GM12878 (cell line): ENCODE measurements around the gene ZNF304. TPM values are rescaled to one million over a fixed set of nuclear protein-coding genes. Genes with fewer than 3 reads are reported as not detected.

ENCODE experiments used
- ATAC-seq: fragments of 200-7000 bp; cut with Tn5 transposase; 3 replicates; pipeline ENCODE4 v1.9.1; 2020; ENCODE audit warnings: mild to moderate bottlenecking, moderate library complexity
- BruUV-seq: library from RNA; stranded (reverse); fragments of 400-500 nt; replicated peaks from 2 replicates; lab custom pipeline; 2021; lab: Mats Ljungman, UMichigan
- CTCF ChIA-PET: fragments of 300-600 bp; sonication (Branson Sonifier 250); formaldehyde crosslinking; extraction: SDS; loops from one replicate; lab custom pipeline; 2021; ENCODE audit warnings: inconsistent platforms; lab: Yijun Ruan, JAX
- POLR2A ChIA-PET: fragments of 350-600 bp; formaldehyde crosslinking; extraction: SDS; loops from one replicate; lab custom pipeline; 2021; ENCODE audit warnings: inconsistent platforms; lab: Charles Lee
- RAD21 ChIA-PET: fragments of 300-600 bp; sonication (Branson Sonifier 250); formaldehyde crosslinking; loops from one replicate; lab custom pipeline; 2023; ENCODE audit warnings: antibody characterized with exemption; ENCODE audit not compliant: unreplicated experiment; lab: Charles Lee
- SMC1A ChIA-PET: fragments of 300-600 bp; sonication (Branson Sonifier 250); formaldehyde crosslinking; loops from one replicate; lab custom pipeline; 2023; ENCODE audit not compliant: unreplicated experiment, uncharacterized antibody; lab: Charles Lee
- DNase-seq: peaks from one replicate; pipeline ENCODE4 v3.0.0-alpha.2; 2011; ENCODE audit warnings: low read depth, low spot score
- FAIRE-seq: peaks from 3 replicates; lab custom pipeline; 2011; peaks lifted over from hg19 to GRCh38; lab: Jason Lieb, UNC
- H2AFZ ChIP-seq: 2 replicates; pipeline ENCODE4 v1.6.0; 2011; ENCODE audit warnings: low read depth, low read length, control low read depth; ENCODE audit not compliant: control insufficient read depth
- H3K27ac ChIP-seq: 2 replicates; pipeline ENCODE4 v1.5.1; 2011; ENCODE audit warnings: control low read depth; ENCODE audit not compliant: control insufficient read depth, insufficient read depth
- H3K27me3 ChIP-seq, 2 experiments: replicated peaks in 1 of 2; 2 replicates each; pipeline versions ENCODE4 v1.6.0 to v1.6.1; 2011; ENCODE audit warnings: low read length in 1 of 2; ENCODE audit not compliant: control insufficient read depth in 2 of 2, insufficient read depth in 2 of 2
- H3K36me3 ChIP-seq, 2 experiments: 2 replicates each; pipeline ENCODE4 v1.5.1; 2011; ENCODE audit warnings: low read length in 1 of 2; ENCODE audit not compliant: control insufficient read depth in 2 of 2, insufficient read depth in 2 of 2
- H3K4me1 ChIP-seq: 2 replicates; pipeline ENCODE4 v1.6.1; 2011; ENCODE audit warnings: mild to moderate bottlenecking, low read length, moderate library complexity, mixed read lengths; ENCODE audit not compliant: control insufficient read depth, insufficient read depth
- H3K4me2 ChIP-seq: 2 replicates; pipeline ENCODE4 v1.6.0; 2011; ENCODE audit warnings: control low read depth; ENCODE audit not compliant: control insufficient read depth, insufficient read depth
- H3K4me3 ChIP-seq: fragments of 200-600 bp; sonication (generic); 2 replicates; pipeline ENCODE4 v1.5.1; 2016
- H3K79me2 ChIP-seq: 2 replicates; pipeline ENCODE4 v1.6.0; 2011; ENCODE audit warnings: low read length; ENCODE audit not compliant: control insufficient read depth, insufficient read depth
- H3K9ac ChIP-seq: 2 replicates; pipeline ENCODE4 v1.8.0; 2011; ENCODE audit warnings: low read length, control low read depth, mixed read lengths; ENCODE audit not compliant: control insufficient read depth, insufficient read depth
- H3K9me3 ChIP-seq: replicated peaks from 3 replicates; pipeline ENCODE4 v1.5.1; 2011; ENCODE audit warnings: mild to moderate bottlenecking, low read length; ENCODE audit not compliant: control insufficient read depth, insufficient read depth
- H4K20me1 ChIP-seq: 2 replicates; pipeline ENCODE4 v1.6.0; 2011; ENCODE audit not compliant: control insufficient read depth, insufficient read depth
- NFIC ChIP-seq: IDR thresholded peaks from 2 replicates; pipeline ENCODE4 v1.6.1; 2012; ENCODE audit warnings: low read depth, mild to moderate bottlenecking, inconsistent platforms, low read length, moderate library complexity
- NRF1 ChIP-seq: conservative IDR thresholded peaks from 2 replicates; pipeline ENCODE4 v1.6.1; 2011; ENCODE audit warnings: mild to moderate bottlenecking, low read depth, low read length, improper control_type of control experiment
- SMAD1 ChIP-seq: fragments of 450-650 bp; IDR thresholded peaks from 2 replicates; pipeline ENCODE4 v1.6.1; 2018; ENCODE audit warnings: mild to moderate bottlenecking, low read depth; ENCODE audit not compliant: partially characterized antibody
- TBL1XR1 ChIP-seq: IDR thresholded peaks from 2 replicates; pipeline ENCODE4 v1.6.1; 2012; ENCODE audit warnings: low read depth, low read length, improper control_type of control experiment
- YY1 ChIP-seq: IDR thresholded peaks from 2 replicates; pipeline ENCODE4 v1.6.1; 2011; ENCODE audit warnings: low read depth, mild to moderate bottlenecking, low read length
- ZNF384 ChIP-seq: IDR thresholded peaks from 2 replicates; pipeline ENCODE4 v1.6.1; 2012; ENCODE audit warnings: low read depth, mild to moderate bottlenecking, low read length, improper control_type of control experiment, borderline replicate concordance
- WGBS: methylation state at CpG from one replicate; pipeline ENCODE4 v1.1.6; 2016; ENCODE audit warnings: low lambda C conversion rate; ENCODE audit not compliant: insufficient replicate concordance, insufficient coverage; ENCODE audit errors: missing lambda C conversion rate; 5-methylcytosine and 5-hydroxymethylcytosine counted together
- in situ Hi-C: fragments of 300-500 bp; cut with MboI; formaldehyde crosslinking; loops from 9 replicates; pipeline ENCODE4 v1.14.3; 2018; ENCODE audit warnings: mixed read lengths
- intact Hi-C: fragments of 100-400 bp; cut with micrococcal nuclease; formaldehyde crosslinking; loops from one replicate; pipeline ENCODE4 v1.14.2; 2022; ENCODE audit not compliant: unreplicated experiment
- polyA plus RNA-seq, 11 experiments: library from polyadenylated mRNA; depleted of rRNA in 4 of 11; unstranded in 6 of 11; stranded (reverse) in 5 of 11; fragments of >200 nt; fragmentation: Nextera tagmentation in 4 of 11; fragmentation: Illumina TruSeq in 1 of 11; extraction: Ambion mirVana in 4 of 11; extraction: Trizol in 1 of 11; gene quantifications; 1 replicate in 1 of 11; 2 replicates in 10 of 11; pipeline versions ENCODE4 v1.2.1 to v1.2.3, GENCODE V29; 2011 to 2016; ENCODE audit warnings: inconsistent platforms in 2 of 11, missing spikeins in 2 of 11, low read depth in 1 of 11
- total RNA-seq, 4 experiments: library from RNA; depleted of rRNA in 3 of 4; stranded (reverse); fragments of >200 nt in 3 of 4; fragmentation: Illumina TruSeq in 1 of 4; extraction: Trizol in 1 of 4; gene quantifications; 2 replicates each; pipeline versions ENCODE4 v1.2.1 to v1.2.3, GENCODE V29; 2013 to 2021
- TF ChIP-seq, protein P1 (sequence below): fragments of 450-650 bp; IDR thresholded peaks from 2 replicates; pipeline ENCODE4 v1.6.1; 2017; ENCODE audit warnings: antibody characterized with exemption, mild to moderate bottlenecking, moderate library complexity
- TF ChIP-seq, protein P2 (sequence below): fragments of 450-650 bp; conservative IDR thresholded peaks from 2 replicates; pipeline ENCODE4 v1.6.1; 2017; ENCODE audit warnings: mild to moderate bottlenecking, moderate library complexity

Gene ZNF304
- total and polyA plus RNA-seq, 10 of the 15 experiments (the other 5 are each of a cell fraction or from before 2014, with no cell fraction given): 1.1 to 11.6 (median 6.9) TPM

DNA sequence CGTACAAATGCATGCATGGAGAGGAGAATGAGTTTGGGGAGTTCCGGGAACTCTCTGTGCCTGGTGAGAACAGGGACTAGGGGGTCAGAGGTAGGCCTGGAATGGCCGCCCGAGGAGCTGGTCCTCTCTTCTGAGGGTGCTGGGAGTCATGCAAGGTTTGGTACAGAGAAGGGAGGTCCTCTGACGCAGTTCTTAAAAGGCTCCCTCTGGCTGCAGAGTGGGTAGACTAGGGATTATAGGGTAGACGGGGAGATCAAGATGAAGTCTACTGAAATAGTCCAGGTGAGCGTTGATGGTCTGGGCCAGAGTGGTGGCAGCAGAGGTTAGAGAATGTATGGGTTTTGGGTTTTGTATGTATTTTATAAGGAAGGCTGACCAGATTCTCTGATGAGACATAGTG is 796 bp downstream of the ZNF304 start:
- Histone ChIP-seq H3K4me2 (peak overlapping the region; percentile 93), H3K27ac (peak overlapping the region; percentile 57), H4K20me1 (no peaks in the 10 kb centered on the region), H3K9me3 (peaks cover 7% of the 10 kb centered on the region; the same call in 1 of the 3 replicates), H3K79me2 (peaks cover 21% of the 10 kb centered on the region), H3K36me3 (peaks cover 7 to 25% of the 10 kb centered on the region in 2 experiments)
- SMC1A ChIA-PET: interaction anchor here (0.7 kb wide), 1 partner anchor 65 kb away, joined by 3 read pairs; no protein-coding TSS in a partner anchor
- intact Hi-C loops: no loop called here
- in situ Hi-C loops: no loop called here
- DNase-seq: no peak
- POLR2A ChIA-PET: interaction anchor here (0.5 kb wide), 1 partner anchor 21 kb away, joined by 3 read pairs; no protein-coding TSS in a partner anchor
- ATAC-seq: peak; percentile 14
- TF ChIP-seq YY1 (peak; percentile 24; the same call in 1 of the 2 replicates), NRF1 (no peak)
- TF ChIP-seq, all 136 proteins: peak for 1
- ChIA-PET RAD21 (no interaction called here), CTCF (interaction anchor here (2.2 kb wide), 1 partner anchor 11 kb away, joined by 6 read pairs; the partner anchor contains the start of genes TRAPPC2B and ZNF547)
- Histone ChIP-seq H3K4me3 (peak overlapping the region; percentile 83), H3K27me3 (no peaks in the 10 kb centered on the region), H3K9ac (peak overlapping the region; percentile 78), H2AFZ (no peak overlapping the region; the same call in 1 of the 2 replicates), H3K4me1 (no peaks in the 10 kb centered on the region)
- no peak for FAIRE-seq
- WGBS: 16% methylated on average over 7 of the region's 7 CpGs
- BruUV-seq: no TSS peak

DNA sequence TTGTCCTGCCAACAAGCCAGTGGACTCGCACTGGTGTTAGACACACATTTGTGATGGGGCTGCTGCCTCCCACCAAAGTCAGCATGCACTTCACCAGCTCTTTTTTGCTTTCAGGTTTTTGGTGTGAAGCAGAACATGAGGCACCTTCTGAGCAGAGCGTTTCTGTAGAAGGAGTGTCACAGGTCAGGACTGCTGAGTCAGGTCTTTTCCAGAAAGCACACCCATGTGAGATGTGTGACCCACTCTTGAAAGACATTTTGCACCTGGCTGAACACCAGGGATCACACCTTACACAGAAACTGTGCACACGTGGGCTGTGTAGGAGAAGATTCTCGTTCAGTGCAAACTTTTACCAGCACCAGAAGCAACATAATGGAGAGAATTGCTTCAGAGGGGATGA is 4.8 kb downstream of the ZNF304 start:
- intact Hi-C loops: no loop called here
- Histone ChIP-seq H3K27ac (no peak overlapping the region), H3K9ac (no peak overlapping the region), H2AFZ (no peak overlapping the region), H3K9me3 (peaks cover 14% of the 10 kb centered on the region; the same call in 1 of the 3 replicates), H3K79me2 (peaks cover 21% of the 10 kb centered on the region), H3K4me3 (no peak overlapping the region), H3K27me3 (no peaks in the 10 kb centered on the region), H3K36me3 (peaks cover 10 to 33% of the 10 kb centered on the region in 2 experiments), H3K4me1 (no peaks in the 10 kb centered on the region), H4K20me1 (no peaks in the 10 kb centered on the region), H3K4me2 (no peak overlapping the region)
- ChIA-PET RAD21 (no interaction called here), SMC1A (no interaction called here), POLR2A (no interaction called here), CTCF (no interaction called here)
- in situ Hi-C loops: no loop called here
- no peak for FAIRE-seq
- no peak for DNase-seq
- no TSS peak for BruUV-seq
- no peak for ATAC-seq
- WGBS: 90% methylated on average over 4 of the region's 4 CpGs
- TF ChIP-seq, protein P1, sequence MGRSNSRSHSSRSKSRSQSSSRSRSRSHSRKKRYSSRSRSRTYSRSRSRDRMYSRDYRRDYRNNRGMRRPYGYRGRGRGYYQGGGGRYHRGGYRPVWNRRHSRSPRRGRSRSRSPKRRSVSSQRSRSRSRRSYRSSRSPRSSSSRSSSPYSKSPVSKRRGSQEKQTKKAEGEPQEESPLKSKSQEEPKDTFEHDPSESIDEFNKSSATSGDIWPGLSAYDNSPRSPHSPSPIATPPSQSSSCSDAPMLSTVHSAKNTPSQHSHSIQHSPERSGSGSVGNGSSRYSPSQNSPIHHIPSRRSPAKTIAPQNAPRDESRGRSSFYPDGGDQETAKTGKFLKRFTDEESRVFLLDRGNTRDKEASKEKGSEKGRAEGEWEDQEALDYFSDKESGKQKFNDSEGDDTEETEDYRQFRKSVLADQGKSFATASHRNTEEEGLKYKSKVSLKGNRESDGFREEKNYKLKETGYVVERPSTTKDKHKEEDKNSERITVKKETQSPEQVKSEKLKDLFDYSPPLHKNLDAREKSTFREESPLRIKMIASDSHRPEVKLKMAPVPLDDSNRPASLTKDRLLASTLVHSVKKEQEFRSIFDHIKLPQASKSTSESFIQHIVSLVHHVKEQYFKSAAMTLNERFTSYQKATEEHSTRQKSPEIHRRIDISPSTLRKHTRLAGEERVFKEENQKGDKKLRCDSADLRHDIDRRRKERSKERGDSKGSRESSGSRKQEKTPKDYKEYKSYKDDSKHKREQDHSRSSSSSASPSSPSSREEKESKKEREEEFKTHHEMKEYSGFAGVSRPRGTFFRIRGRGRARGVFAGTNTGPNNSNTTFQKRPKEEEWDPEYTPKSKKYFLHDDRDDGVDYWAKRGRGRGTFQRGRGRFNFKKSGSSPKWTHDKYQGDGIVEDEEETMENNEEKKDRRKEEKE: no peak
- TF ChIP-seq TBL1XR1 (no peak), NFIC (no peak), SMAD1 (no peak), ZNF384 (no peak)
- TF ChIP-seq, protein P2, sequence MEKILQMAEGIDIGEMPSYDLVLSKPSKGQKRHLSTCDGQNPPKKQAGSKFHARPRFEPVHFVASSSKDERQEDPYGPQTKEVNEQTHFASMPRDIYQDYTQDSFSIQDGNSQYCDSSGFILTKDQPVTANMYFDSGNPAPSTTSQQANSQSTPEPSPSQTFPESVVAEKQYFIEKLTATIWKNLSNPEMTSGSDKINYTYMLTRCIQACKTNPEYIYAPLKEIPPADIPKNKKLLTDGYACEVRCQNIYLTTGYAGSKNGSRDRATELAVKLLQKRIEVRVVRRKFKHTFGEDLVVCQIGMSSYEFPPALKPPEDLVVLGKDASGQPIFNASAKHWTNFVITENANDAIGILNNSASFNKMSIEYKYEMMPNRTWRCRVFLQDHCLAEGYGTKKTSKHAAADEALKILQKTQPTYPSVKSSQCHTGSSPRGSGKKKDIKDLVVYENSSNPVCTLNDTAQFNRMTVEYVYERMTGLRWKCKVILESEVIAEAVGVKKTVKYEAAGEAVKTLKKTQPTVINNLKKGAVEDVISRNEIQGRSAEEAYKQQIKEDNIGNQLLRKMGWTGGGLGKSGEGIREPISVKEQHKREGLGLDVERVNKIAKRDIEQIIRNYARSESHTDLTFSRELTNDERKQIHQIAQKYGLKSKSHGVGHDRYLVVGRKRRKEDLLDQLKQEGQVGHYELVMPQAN: no peak
